ENCODE results near the gene PSMD14.
"Not testable (repeated sequence)": the region's sequence is repeated elsewhere in the genome, so short reads cannot be mapped to it uniquely, and the experiment has no call there.

PSMD14 gene

GRCh38 chr2:161308178-161308955, at the start of gene PSMD14:
TSS of gene PSMD14 (plus strand) at chr2:161308425. CDS start at chr2:161318826, 10,401 bp downstream.
- H3K4me3 ChIP-seq (ENCODE audit: low read depth, low read length): peak within 1 kb of the TSS; percentile 92
- no peak for TF ChIP-seq CTCF (IDR thresholded peaks at IDR 0.05; ENCODE audit: insufficient read depth, low read depth, low read length, missing control alignments)
- peak; percentile 96 for DNase-seq (ENCODE audit: low read depth)

GRCh38 chr2:161265874-161266273, 42.4 kb upstream of the PSMD14 start:
- no peak for TF ChIP-seq CTCF (IDR thresholded peaks at IDR 0.05; ENCODE audit: insufficient read depth, low read depth, low read length, missing control alignments)
- H3K4me3 ChIP-seq (ENCODE audit: low read depth, low read length): no peak overlapping the region
- DNase-seq (ENCODE audit: low read depth): no peak

GRCh38 chr2:161269111-161269510, 39.1 kb upstream of the PSMD14 start:
- H3K4me3 ChIP-seq (ENCODE audit: low read depth, low read length): no peak overlapping the region
- DNase-seq (ENCODE audit: low read depth): no peak
- TF ChIP-seq CTCF (IDR thresholded peaks at IDR 0.05; ENCODE audit: insufficient read depth, low read depth, low read length, missing control alignments): no peak

- peak; percentile 80 for DNase-seq (ENCODE audit: low read depth)
- TF ChIP-seq CTCF (IDR thresholded peaks at IDR 0.05; ENCODE audit: insufficient read depth, low read depth, low read length, missing control alignments): peak; percentile 62
- H3K4me3 ChIP-seq (ENCODE audit: low read depth, low read length): no peak overlapping the region
Measured at GRCh38 chr2:161273038-161273760, 35.0 kb upstream of the PSMD14 start.

- peak; percentile 4 for DNase-seq (ENCODE audit: low read depth)
- not testable (repeated sequence) for H3K4me3 ChIP-seq (ENCODE audit: low read depth, low read length)
Measured at GRCh38 chr2:161278564-161279229, 29.5 kb upstream of the PSMD14 start.

- not testable (repeated sequence) for H3K4me3 ChIP-seq (ENCODE audit: low read depth, low read length); DNase-seq (ENCODE audit: low read depth)
Measured at GRCh38 chr2:161279230-161279815, 28.9 kb upstream of the PSMD14 start.

- peak; percentile 6 for DNase-seq (ENCODE audit: low read depth)
- H3K4me3 ChIP-seq (ENCODE audit: low read depth, low read length): not testable (repeated sequence)
Measured at GRCh38 chr2:161280906-161281323, 27.3 kb upstream of the PSMD14 start.

- DNase-seq (ENCODE audit: low read depth): not testable (repeated sequence)
Measured at GRCh38 chr2:161281615-161282310, 26.5 kb upstream of the PSMD14 start.

GRCh38 chr2:161282311-161282644, 25.9 kb upstream of the PSMD14 start:
- not testable (repeated sequence) for H3K4me3 ChIP-seq (ENCODE audit: low read depth, low read length); DNase-seq (ENCODE audit: low read depth)

More at GRCh38 chr2:161281615-161282310, 26.5 kb upstream of the PSMD14 start:
- H3K4me3 ChIP-seq (ENCODE audit: low read depth, low read length): not testable (repeated sequence)

Measured in GM12865 (cell line).